Measurements from ENCODE around the gene FAM180A.
"Not testable (repeated sequence)": the region's sequence is repeated elsewhere in the genome, so short reads cannot be mapped to it uniquely, and the experiment has no call there.

The FAM180A gene

GRCh38 chr7:135704074-135704473 lies 44.5 kb downstream of the FAM180A start:
- Histone ChIP-seq H2AFZ (ENCODE audit: insufficient read depth, low read length, poor library complexity) (no peak overlapping the region), H3K27me3 (ENCODE audit: insufficient read depth, low read length) (no peaks in the 10 kb centered on the region), H3K14ac (ENCODE audit: low read length) (peak overlapping the region; percentile 40), H3K79me2 (ENCODE audit: control insufficient read depth, insufficient read depth, low read length, poor library complexity) (peaks cover 6% of the 10 kb centered on the region), H3K79me1 (ENCODE audit: low read length) (peaks cover 31% of the 10 kb centered on the region), H2BK12ac (ENCODE audit: low read length) (peak overlapping the region; percentile 4), H4K12ac (ENCODE audit: low read depth, low read length) (peak overlapping the region; percentile 25), H3K9me3 (ENCODE audit: insufficient read depth, low read depth, low read length) (peaks cover 4% of the 10 kb centered on the region), H3K23ac (ENCODE audit: low read length) (no peak overlapping the region), H2BK120ac (ENCODE audit: insufficient read depth, low read length, poor library complexity) (no peak overlapping the region), H3K4me3 (ENCODE audit: low read depth, low read length) (no peak overlapping the region), H3K9ac (ENCODE audit: low read length) (no peak overlapping the region), H3K4ac (ENCODE audit: low read depth, low read length) (no peak overlapping the region), H3K4me1 (ENCODE audit: control insufficient read depth in 1 of 2, insufficient read depth in 2 of 2, low read length in 2 of 2) (peaks cover 7 to 27% of the 10 kb centered on the region in 2 experiments), H2AK5ac (ENCODE audit: low read length) (peak overlapping the region; percentile 66), H3K27ac (ENCODE audit: low read depth, low read length) (no peak overlapping the region), H3K18ac (ENCODE audit: low read length) (peak overlapping the region; percentile 30), H3K36me3 (ENCODE audit: control insufficient read depth in 1 of 2, insufficient read depth in 2 of 2, low read length in 2 of 2) (peaks cover 9 to 10% of the 10 kb centered on the region in 2 experiments), H2BK5ac (ENCODE audit: low read depth, low read length, poor library complexity) (no peak overlapping the region), H4K8ac (ENCODE audit: low read depth, low read length) (peak overlapping the region; percentile 59), H4K91ac (ENCODE audit: low read depth, low read length) (peak overlapping the region; percentile 42), H3K4me2 (ENCODE audit: low read length) (no peak overlapping the region)
- DNase-seq, result no peak
- no CpG with 5 or more reads among the region's 2 CpGs for WGBS (ENCODE audit: extremely low coverage, insufficient coverage, insufficient read length)

- Histone ChIP-seq H2BK12ac (ENCODE audit: low read length) (peak overlapping the region; percentile 19), H3K4me1 (ENCODE audit: control insufficient read depth in 1 of 2, insufficient read depth in 2 of 2, low read length in 2 of 2) (peaks cover 5 to 8% of the 10 kb centered on the region in 2 experiments), H2BK5ac (ENCODE audit: low read depth, low read length, poor library complexity) (peak overlapping the region; percentile 45), H2BK120ac (ENCODE audit: insufficient read depth, low read length, poor library complexity) (no peak overlapping the region), H3K4ac (ENCODE audit: low read depth, low read length) (no peak overlapping the region), H2AK5ac (ENCODE audit: low read length) (no peak overlapping the region), H4K91ac (ENCODE audit: low read depth, low read length) (peak overlapping the region; percentile 80), H3K79me1 (ENCODE audit: low read length) (peaks cover 7% of the 10 kb centered on the region), H2AFZ (ENCODE audit: insufficient read depth, low read length, poor library complexity) (no peak overlapping the region), H3K23ac (ENCODE audit: low read length) (no peak overlapping the region), H4K8ac (ENCODE audit: low read depth, low read length) (peak overlapping the region; percentile 61), H3K9ac (ENCODE audit: low read length) (no peak overlapping the region), H3K4me3 (ENCODE audit: low read depth, low read length) (no peak overlapping the region), H4K12ac (ENCODE audit: low read depth, low read length) (no peak overlapping the region), H3K14ac (ENCODE audit: low read length) (peak overlapping the region; percentile 84), H3K4me2 (ENCODE audit: low read length) (no peak overlapping the region), H3K18ac (ENCODE audit: low read length) (peak overlapping the region; percentile 11), H3K79me2 (ENCODE audit: control insufficient read depth, insufficient read depth, low read length, poor library complexity) (no peaks in the 10 kb centered on the region), H3K9me3 (ENCODE audit: insufficient read depth, low read depth, low read length) (no peaks in the 10 kb centered on the region), H3K36me3 (ENCODE audit: control insufficient read depth in 1 of 2, insufficient read depth in 2 of 2, low read length in 2 of 2) (peaks cover 8 to 13% of the 10 kb centered on the region in 2 experiments), H3K27ac (ENCODE audit: low read depth, low read length) (peak overlapping the region; percentile 50), H3K27me3 (ENCODE audit: insufficient read depth, low read length) (no peaks in the 10 kb centered on the region)
- WGBS (ENCODE audit: extremely low coverage, insufficient coverage, insufficient read length), result no CpG with 5 or more reads among the region's 8 CpGs
- DNase-seq, result no peak
These were observed 51.1 kb downstream of the FAM180A start for GRCh38 chr7:135697276-135698049.

GRCh38 chr7:135693558-135693957 lies 55.1 kb downstream of the FAM180A start:
- H3K9me3 ChIP-seq (ENCODE audit: insufficient read depth, low read depth, low read length), result no peaks in the 10 kb centered on the region
- H2AFZ ChIP-seq (ENCODE audit: insufficient read depth, low read length, poor library complexity), result no peak overlapping the region
- no peaks in the 10 kb centered on the region for H3K79me2 ChIP-seq (ENCODE audit: control insufficient read depth, insufficient read depth, low read length, poor library complexity)
- H2AK5ac ChIP-seq (ENCODE audit: low read length), result no peak overlapping the region
- no peak overlapping the region for H3K14ac ChIP-seq (ENCODE audit: low read length)
- H3K4me3 ChIP-seq (ENCODE audit: low read depth, low read length), result no peak overlapping the region
- DNase-seq, result no peak
- H3K79me1 ChIP-seq (ENCODE audit: low read length), result peaks cover 4% of the 10 kb centered on the region
- no peak overlapping the region for H3K23ac ChIP-seq (ENCODE audit: low read length)
- H3K9ac ChIP-seq (ENCODE audit: low read length), result no peak overlapping the region
- H3K27ac ChIP-seq (ENCODE audit: low read depth, low read length), result no peak overlapping the region
- H2BK5ac ChIP-seq (ENCODE audit: low read depth, low read length, poor library complexity), result no peak overlapping the region
- no peak overlapping the region for H4K12ac ChIP-seq (ENCODE audit: low read depth, low read length)
- WGBS (ENCODE audit: extremely low coverage, insufficient coverage, insufficient read length), result no CpG with 5 or more reads among the region's 4 CpGs
- H4K91ac ChIP-seq (ENCODE audit: low read depth, low read length), result no peak overlapping the region
- H3K36me3 ChIP-seq (ENCODE audit: control insufficient read depth in 1 of 2, insufficient read depth in 2 of 2, low read length in 2 of 2), result peaks cover 13 to 22% of the 10 kb centered on the region in 2 experiments
- H4K8ac ChIP-seq (ENCODE audit: low read depth, low read length), result peak overlapping the region; percentile 43
- H2BK12ac ChIP-seq (ENCODE audit: low read length), result peak overlapping the region; percentile 43
- no peak overlapping the region for H3K4ac ChIP-seq (ENCODE audit: low read depth, low read length)
- no peak overlapping the region for H3K4me2 ChIP-seq (ENCODE audit: low read length)
- no peak overlapping the region for H2BK120ac ChIP-seq (ENCODE audit: insufficient read depth, low read length, poor library complexity)
- H3K27me3 ChIP-seq (ENCODE audit: insufficient read depth, low read length), result no peaks in the 10 kb centered on the region
- H3K4me1 ChIP-seq (ENCODE audit: control insufficient read depth in 1 of 2, insufficient read depth in 2 of 2, low read length in 2 of 2), result peaks cover 5 to 12% of the 10 kb centered on the region in 2 experiments
- peak overlapping the region; percentile 33 for H3K18ac ChIP-seq (ENCODE audit: low read length)

- not testable (repeated sequence) for H3K9me3 ChIP-seq (ENCODE audit: insufficient read depth, low read depth, low read length); H4K91ac ChIP-seq (ENCODE audit: low read depth, low read length); H3K23ac ChIP-seq (ENCODE audit: low read length); H2BK120ac ChIP-seq (ENCODE audit: insufficient read depth, low read length, poor library complexity); H2AK5ac ChIP-seq (ENCODE audit: low read length); H3K4ac ChIP-seq (ENCODE audit: low read depth, low read length); H2BK5ac ChIP-seq (ENCODE audit: low read depth, low read length, poor library complexity); H2BK12ac ChIP-seq (ENCODE audit: low read length); H3K14ac ChIP-seq (ENCODE audit: low read length); H3K18ac ChIP-seq (ENCODE audit: low read length); H2AFZ ChIP-seq (ENCODE audit: insufficient read depth, low read length, poor library complexity); H3K27me3 ChIP-seq (ENCODE audit: insufficient read depth, low read length); H3K9ac ChIP-seq (ENCODE audit: low read length); H3K4me2 ChIP-seq (ENCODE audit: low read length); H3K79me2 ChIP-seq (ENCODE audit: control insufficient read depth, insufficient read depth, low read length, poor library complexity); H4K12ac ChIP-seq (ENCODE audit: low read depth, low read length); H3K79me1 ChIP-seq (ENCODE audit: low read length); H3K4me3 ChIP-seq (ENCODE audit: low read depth, low read length); DNase-seq; H4K8ac ChIP-seq (ENCODE audit: low read depth, low read length); H3K27ac ChIP-seq (ENCODE audit: low read depth, low read length)
- WGBS (ENCODE audit: extremely low coverage, insufficient coverage, insufficient read length), result no CpG with 5 or more reads among the region's 7 CpGs
- Histone ChIP-seq H3K4me1 (ENCODE audit: control insufficient read depth in 1 of 2, insufficient read depth in 2 of 2, low read length in 2 of 2) (peaks cover 5 to 10% of the 10 kb centered on the region in 2 experiments), H3K36me3 (ENCODE audit: control insufficient read depth in 1 of 2, insufficient read depth in 2 of 2, low read length in 2 of 2) (peaks cover 13 to 22% of the 10 kb centered on the region in 2 experiments)
These were observed 56.0 kb downstream of the FAM180A start for GRCh38 chr7:135692606-135693005.
